Parathyroid adenoma (tissue), 2 donors: ENCODE measurements around the gene TNFRSF8.

Experiments
- H2AFZ ChIP-seq: fragments of 300-600 bp; sonication (generic); one replicate; pipeline ENCODE4 v1.7.0; 2017; ENCODE audit warnings: antibody characterized with exemption, mild to moderate bottlenecking
- H3K27ac ChIP-seq: fragments of 300-600 bp; sonication (generic); one replicate; pipeline ENCODE4 v1.7.0; 2017
- H3K27me3 ChIP-seq: fragments of 300-600 bp; sonication (generic); one replicate; pipeline ENCODE4 v1.7.0; 2017; ENCODE audit warnings: low read length; ENCODE audit not compliant: control insufficient read depth, insufficient read depth
- H3K36me3 ChIP-seq: fragments of 300-600 bp; sonication (generic); one replicate; pipeline ENCODE4 v1.7.0; 2017; ENCODE audit warnings: low read length; ENCODE audit not compliant: control insufficient read depth, insufficient read depth
- H3K4me1 ChIP-seq: fragments of 300-600 bp; sonication (generic); one replicate; pipeline ENCODE4 v1.7.0; 2017; ENCODE audit warnings: control low read depth
- H3K4me2 ChIP-seq: fragments of 300-600 bp; sonication (generic); one replicate; pipeline ENCODE4 v1.7.0; 2017; ENCODE audit warnings: low read length
- H3K4me3 ChIP-seq: fragments of 300-600 bp; sonication (generic); one replicate; pipeline ENCODE4 v1.7.0; 2017; ENCODE audit warnings: low read depth, low read length
- H3K79me2 ChIP-seq: fragments of 300-600 bp; sonication (generic); one replicate; pipeline ENCODE4 v1.7.0; 2017; ENCODE audit warnings: control low read depth
- H3K9ac ChIP-seq: fragments of 300-600 bp; sonication (generic); one replicate; pipeline ENCODE4 v1.7.0; 2017; ENCODE audit warnings: mild to moderate bottlenecking
- H3K9me3 ChIP-seq: fragments of 300-600 bp; sonication (generic); one replicate; pipeline ENCODE4 v1.7.0; 2017; ENCODE audit warnings: low read length; ENCODE audit not compliant: control insufficient read depth
- CTCF ChIP-seq: fragments of 300-600 bp; sonication (generic); IDR thresholded peaks from one replicate; pipeline ENCODE4 v1.7.0; 2017; ENCODE audit warnings: antibody characterized with exemption, mild to moderate bottlenecking
- donor health status: primary hyperparathyroidism.

Gene TNFRSF8

GRCh38 chr1:12129624-12130023, 66.5 kb downstream of the TNFRSF8 start:
- Histone ChIP-seq H3K9me3 (no peaks in the 10 kb centered on the region), H3K4me2 (no peak overlapping the region), H3K4me3 (no peak overlapping the region), H3K4me1 (no peaks in the 10 kb centered on the region), H3K27me3 (no peaks in the 10 kb centered on the region), H3K36me3 (no peaks in the 10 kb centered on the region), H3K9ac (no peak overlapping the region), H3K79me2 (no peaks in the 10 kb centered on the region), H3K27ac (no peak overlapping the region), H2AFZ (no peak overlapping the region)
- no peak for TF ChIP-seq CTCF

GRCh38 chr1:12130466-12131130, 67.5 kb downstream of the TNFRSF8 start:
- H3K79me2 ChIP-seq: no peaks in the 10 kb centered on the region
- no peaks in the 10 kb centered on the region for H3K36me3 ChIP-seq
- no peaks in the 10 kb centered on the region for H3K4me1 ChIP-seq
- H3K4me3 ChIP-seq: no peak overlapping the region
- no peaks in the 10 kb centered on the region for H3K27me3 ChIP-seq
- no peak overlapping the region for H3K9ac ChIP-seq
- no peak overlapping the region for H3K27ac ChIP-seq
- no peak for TF ChIP-seq CTCF
- no peak overlapping the region for H3K4me2 ChIP-seq
- no peak overlapping the region for H2AFZ ChIP-seq
- H3K9me3 ChIP-seq: no peaks in the 10 kb centered on the region

GRCh38 chr1:12132078-12132477, 69.0 kb downstream of the TNFRSF8 start:
- H3K79me2 ChIP-seq: no peaks in the 10 kb centered on the region
- H2AFZ ChIP-seq: no peak overlapping the region
- no peak overlapping the region for H3K9ac ChIP-seq
- H3K4me1 ChIP-seq: no peaks in the 10 kb centered on the region
- H3K4me3 ChIP-seq: no peak overlapping the region
- no peaks in the 10 kb centered on the region for H3K36me3 ChIP-seq
- no peak overlapping the region for H3K4me2 ChIP-seq
- no peak for TF ChIP-seq CTCF
- no peaks in the 10 kb centered on the region for H3K9me3 ChIP-seq
- H3K27ac ChIP-seq: no peak overlapping the region
- H3K27me3 ChIP-seq: no peaks in the 10 kb centered on the region

GRCh38 chr1:12134716-12135115, 71.6 kb downstream of the TNFRSF8 start:
- no peak for TF ChIP-seq CTCF
- H3K4me3 ChIP-seq: no peak overlapping the region
- H3K27me3 ChIP-seq: no peaks in the 10 kb centered on the region
- no peak overlapping the region for H3K27ac ChIP-seq
- H3K4me2 ChIP-seq: no peak overlapping the region
- no peak overlapping the region for H3K9ac ChIP-seq
- no peaks in the 10 kb centered on the region for H3K79me2 ChIP-seq
- H3K36me3 ChIP-seq: no peaks in the 10 kb centered on the region
- H3K9me3 ChIP-seq: no peaks in the 10 kb centered on the region
- no peaks in the 10 kb centered on the region for H3K4me1 ChIP-seq
- no peak overlapping the region for H2AFZ ChIP-seq

GRCh38 chr1:12135612-12136011, 72.5 kb downstream of the TNFRSF8 start:
- H3K4me2 ChIP-seq: no peak overlapping the region
- H3K27me3 ChIP-seq: no peaks in the 10 kb centered on the region
- no peak overlapping the region for H3K27ac ChIP-seq
- TF ChIP-seq CTCF: no peak
- H3K9me3 ChIP-seq: no peaks in the 10 kb centered on the region
- no peak overlapping the region for H2AFZ ChIP-seq
- H3K4me1 ChIP-seq: no peaks in the 10 kb centered on the region
- no peaks in the 10 kb centered on the region for H3K36me3 ChIP-seq
- no peak overlapping the region for H3K9ac ChIP-seq
- H3K4me3 ChIP-seq: no peak overlapping the region
- no peaks in the 10 kb centered on the region for H3K79me2 ChIP-seq
